Esophagus squamous epithelium (tissue), 5 donors: ENCODE data around the gene VSTM2L. TPM values are rescaled to one million over a fixed set of nuclear protein-coding genes. Genes with fewer than 3 reads are reported as not detected.

Source experiments
- DNase-seq: peaks from one replicate; lab custom pipeline; 2025; lab: John Stamatoyannopoulos, UW
- H3K27ac ChIP-seq, 4 donors: fragments of 200-600 bp; sonication (generic); one replicate each; pipeline ENCODE4 v1.5.1; 2016 to 2019; ENCODE audit warnings: mild to moderate bottlenecking in 1 of 4
- H3K27me3 ChIP-seq, 4 donors: fragments of 200-600 bp; sonication (generic); 1 replicate in 3 of 4; 2 replicates in 1 of 4; pipeline versions ENCODE4 v1.5.1 to v1.6.0; 2017 to 2021; ENCODE audit warnings: antibody characterized with exemption in 1 of 4
- H3K36me3 ChIP-seq, 3 donors: fragments of 200-600 bp; sonication (generic); one replicate each; pipeline ENCODE4 v1.5.1; 2016 to 2019
- H3K4me1 ChIP-seq, 3 donors: fragments of 200-600 bp; sonication (generic); one replicate each; pipeline ENCODE4 v1.5.1; 2017 to 2019
- H3K4me3 ChIP-seq, 4 donors: fragments of 200-600 bp; sonication (generic); 1 replicate in 3 of 4; 2 replicates in 1 of 4; pipeline ENCODE4 v1.5.1; 2016 to 2019; ENCODE audit warnings: mild to moderate bottlenecking in 2 of 4, moderate library complexity in 1 of 4
- H3K9me3 ChIP-seq, 3 donors: fragments of 200-600 bp; sonication (generic); one replicate each; pipeline ENCODE4 v1.5.1; 2016 to 2019
- CTCF ChIP-seq, 6 experiments: fragments of 450-650 bp in 4 of 6; fragments of 200-600 bp in 2 of 6; sonication (generic) in 2 of 6; IDR thresholded peaks; one replicate each; pipeline ENCODE4 v1.5.1; 2016 to 2019; ENCODE audit warnings: antibody characterized with exemption in 6 of 6, mild to moderate bottlenecking in 4 of 6, moderate library complexity in 4 of 6
- POLR2A ChIP-seq, 4 donors: fragments of 450-650 bp; IDR thresholded peaks; one replicate each; pipeline ENCODE4 v1.6.1; 2017; ENCODE audit warnings: antibody characterized with exemption in 4 of 4, mild to moderate bottlenecking in 4 of 4, moderate library complexity in 3 of 4
- WGBS, 2 donors: methylation state at CpG; one replicate each; pipeline ENCODE4 v1.1.5; 2018; 5-methylcytosine and 5-hydroxymethylcytosine counted together
- intact Hi-C: fragments of 100-400 bp; cut with DNase I; formaldehyde crosslinking; loops from one replicate; pipeline ENCODE4 v1.15.0; 2022
- total RNA-seq, 4 donors: library from RNA; depleted of rRNA; stranded (reverse); fragments of >200 nt; gene quantifications; one replicate each; pipeline ENCODE4 v1.1.0, GENCODE V29; 2016
- donor health status: DM: yes; HTN: yes; CAD: no.

The VSTM2L gene
- total RNA-seq, 4 donors from 2014 or later, result 0.38 to 2.6 (median 0.68) TPM

- Histone ChIP-seq H3K36me3 (peaks cover 0 to 21% (median 6%) of the 10 kb centered on the region in 3 donors), H3K9me3 (no peaks in the 10 kb centered on the region), H3K27me3 (no peaks in the 10 kb centered on the region), H3K4me3 (no peak overlapping the region), H3K4me1 (no peaks in the 10 kb centered on the region), H3K27ac (no peak overlapping the region)
- intact Hi-C loops, result no loop called here
- WGBS, 2 donors, result 66 to 68% methylated on average over 5 to 6 of the region's 6 CpGs
- no peak for DNase-seq
- TF ChIP-seq CTCF (IDR thresholded peaks at IDR 0.05) (no peak), POLR2A (IDR thresholded peaks at IDR 0.05) (no peak)
Measured at GRCh38 chr20:37977786-37978185, 74.9 kb downstream of the VSTM2L start.

- no peak for TF ChIP-seq POLR2A (IDR thresholded peaks at IDR 0.05)
- TF ChIP-seq CTCF (IDR thresholded peaks at IDR 0.05), result no peak
- peaks cover 0 to 29% (median 6%) of the 10 kb centered on the region in 3 donors for H3K36me3 ChIP-seq
- DNase-seq, result no peak
- intact Hi-C loops, result no loop called here
- H3K27me3 ChIP-seq, result no peaks in the 10 kb centered on the region
- 76 to 84% methylated on average over 14 to 15 of the region's 16 CpGs for WGBS, 2 donors
- H3K4me1 ChIP-seq, result peaks cover 0 to 4% (median 0%) of the 10 kb centered on the region in 3 donors
- no peaks in the 10 kb centered on the region for H3K9me3 ChIP-seq
- no peak overlapping the region for H3K4me3 ChIP-seq
- no peak overlapping the region for H3K27ac ChIP-seq
Measured at GRCh38 chr20:37979021-37979985, 76.4 kb downstream of the VSTM2L start.

GRCh38 chr20:37980383-37980782, 77.5 kb downstream of the VSTM2L start:
- peaks cover 0 to 4% (median 0%) of the 10 kb centered on the region in 3 donors for H3K4me1 ChIP-seq
- no peaks in the 10 kb centered on the region for H3K27me3 ChIP-seq
- H3K4me3 ChIP-seq, result no peak overlapping the region
- 77 to 79% methylated on average over 8 of the region's 8 CpGs for WGBS, 2 donors
- TF ChIP-seq CTCF (IDR thresholded peaks at IDR 0.05), result no peak
- no peak for TF ChIP-seq POLR2A (IDR thresholded peaks at IDR 0.05)
- H3K36me3 ChIP-seq, result peaks cover 0 to 33% (median 6%) of the 10 kb centered on the region in 3 donors
- H3K9me3 ChIP-seq, result no peaks in the 10 kb centered on the region
- H3K27ac ChIP-seq, result no peak overlapping the region
- DNase-seq, result no peak
- intact Hi-C loops, result no loop called here

GRCh38 chr20:37980876-37981275, 77.9 kb downstream of the VSTM2L start:
- H3K27ac ChIP-seq, result no peak overlapping the region
- no peaks in the 10 kb centered on the region for H3K9me3 ChIP-seq
- TF ChIP-seq CTCF (IDR thresholded peaks at IDR 0.05) (no peak), POLR2A (IDR thresholded peaks at IDR 0.05) (no peak)
- WGBS, 2 donors, result 98 to 100% methylated on average over 2 to 5 of the region's 6 CpGs
- intact Hi-C loops, result no loop called here
- no peak overlapping the region for H3K4me3 ChIP-seq
- H3K27me3 ChIP-seq, result no peaks in the 10 kb centered on the region
- H3K36me3 ChIP-seq, result peaks cover 0 to 35% (median 6%) of the 10 kb centered on the region in 3 donors
- DNase-seq, result no peak
- H3K4me1 ChIP-seq, result peaks cover 0 to 7% (median 0%) of the 10 kb centered on the region in 3 donors

- DNase-seq, result no peak
- no peak overlapping the region for H3K27ac ChIP-seq
- TF ChIP-seq POLR2A (IDR thresholded peaks at IDR 0.05) (no peak), CTCF (IDR thresholded peaks at IDR 0.05) (no peak)
- peaks cover 0 to 14% (median 3%) of the 10 kb centered on the region in 3 donors for H3K4me1 ChIP-seq
- intact Hi-C loops, result no loop called here
- H3K4me3 ChIP-seq, result no peak overlapping the region
- H3K27me3 ChIP-seq, result no peaks in the 10 kb centered on the region
- H3K36me3 ChIP-seq, result peaks cover 0 to 35% (median 6%) of the 10 kb centered on the region in 3 donors
- H3K9me3 ChIP-seq, result no peaks in the 10 kb centered on the region
- WGBS, 2 donors, result 91 to 93% methylated on average over 2 to 7 of the region's 8 CpGs
Measured at GRCh38 chr20:37981568-37981967, 78.6 kb downstream of the VSTM2L start.
